ENCODE measurements around the gene RHBG.

Gene RHBG

DNA sequence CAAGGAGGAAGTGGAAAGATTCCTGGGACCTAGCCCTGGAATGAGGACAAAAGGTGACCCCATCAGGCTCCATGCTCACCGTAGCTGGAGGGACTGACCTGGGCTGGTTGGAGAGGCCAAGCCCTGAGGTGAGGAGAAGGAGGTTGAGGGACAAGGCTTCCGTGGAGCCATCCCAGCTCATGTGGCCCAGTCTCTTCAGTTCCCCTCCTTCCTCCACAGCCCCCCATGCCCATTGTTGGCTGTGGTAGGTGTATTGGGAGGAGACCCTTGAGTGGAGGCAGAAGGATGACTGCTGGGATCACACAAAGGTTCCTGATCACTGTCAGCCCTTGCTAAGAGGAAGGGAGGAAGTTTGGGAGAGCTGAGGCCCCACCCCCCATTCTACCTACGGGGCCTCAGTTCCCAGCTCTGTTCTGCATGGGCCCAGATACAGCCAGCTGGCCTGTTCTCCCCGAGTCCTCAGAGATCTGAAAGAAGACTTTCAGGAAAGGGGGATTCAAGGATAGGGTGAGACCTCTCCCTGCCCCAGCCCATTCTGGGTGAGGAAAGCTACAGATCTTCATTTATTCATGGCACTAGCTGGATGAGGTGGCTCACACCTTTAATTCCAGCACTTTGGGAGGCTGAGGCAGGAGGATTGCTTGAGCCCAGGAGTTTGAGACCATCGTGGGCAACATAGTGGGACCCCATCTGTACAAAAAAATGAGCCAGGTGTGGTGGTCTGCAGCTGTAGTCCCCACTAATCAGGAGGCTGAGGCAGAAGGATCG is 17.3 kb downstream of the RHBG start:
- no peak for DNase-seq (ENCODE audit: low read depth, low spot score)

GRCh38 chr1:156386949-156387869 is 18.2 kb downstream of the RHBG start:
- no peak for DNase-seq (ENCODE audit: low read depth, low spot score)

DNA sequence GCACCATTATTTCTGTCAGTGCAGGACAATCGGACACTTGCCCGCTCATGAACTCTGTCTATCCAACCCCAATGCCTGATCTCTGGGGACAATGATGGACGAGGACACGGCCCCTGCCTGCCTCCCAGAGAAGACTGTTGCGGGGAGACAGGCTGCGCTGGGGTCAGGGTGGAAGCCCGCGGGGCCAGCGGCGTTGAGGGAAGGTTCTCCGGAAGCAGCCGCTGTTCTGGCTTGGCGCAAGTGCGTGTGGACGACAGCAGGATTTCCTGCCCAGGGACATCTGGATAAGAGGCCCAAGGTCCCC is 18.8 kb downstream of the RHBG start:
- DNase-seq (ENCODE audit: low read depth, low spot score), result no peak

DNA sequence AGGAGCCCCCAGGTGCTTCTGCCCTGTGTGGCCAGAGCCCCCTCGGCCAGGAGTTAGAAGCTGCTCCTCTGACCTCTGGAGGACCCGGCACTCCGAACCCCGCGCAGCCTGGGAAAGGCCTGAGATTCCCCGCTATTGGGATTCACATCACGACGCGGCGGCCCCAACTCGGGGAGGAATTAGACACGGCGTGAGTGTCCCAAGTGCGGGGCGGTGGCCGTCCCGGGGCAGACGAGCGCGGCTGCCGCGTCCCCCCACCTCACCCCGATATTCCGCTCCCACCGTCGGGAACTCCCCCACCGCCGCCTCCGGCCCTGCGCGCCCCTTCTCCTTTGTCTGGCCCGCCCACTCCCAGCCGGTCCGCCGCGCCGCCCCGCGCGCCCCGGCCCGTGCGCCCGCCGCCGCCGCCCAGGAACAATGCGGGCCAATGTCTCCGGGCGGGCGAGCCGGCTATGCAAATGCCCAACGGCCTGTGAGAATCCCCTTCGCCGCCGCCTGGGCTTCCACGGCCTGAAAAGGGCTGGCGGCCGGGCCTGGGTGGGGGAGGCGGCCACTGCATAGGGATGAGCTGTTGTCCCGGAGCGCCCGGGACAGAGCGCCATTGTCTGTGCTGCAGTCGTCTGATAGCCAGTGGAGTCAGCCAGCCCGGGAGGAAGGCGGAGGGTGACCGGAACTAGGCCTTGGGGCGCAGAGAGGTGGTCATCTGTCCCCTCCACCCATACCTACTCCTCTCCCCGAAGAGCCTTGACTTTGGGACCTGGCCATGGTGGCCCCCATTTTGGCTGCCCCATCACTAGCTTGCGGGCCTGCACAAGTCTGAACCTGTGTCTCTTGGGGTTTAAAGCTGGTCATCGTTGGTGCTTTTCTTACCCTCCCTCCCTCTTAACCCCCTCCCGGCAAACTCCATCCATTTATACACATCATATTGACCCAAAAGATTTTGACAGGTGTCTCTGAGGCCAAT is 19.4 kb downstream of the RHBG start:
- no peak for DNase-seq (ENCODE audit: low read depth, low spot score)

DNA sequence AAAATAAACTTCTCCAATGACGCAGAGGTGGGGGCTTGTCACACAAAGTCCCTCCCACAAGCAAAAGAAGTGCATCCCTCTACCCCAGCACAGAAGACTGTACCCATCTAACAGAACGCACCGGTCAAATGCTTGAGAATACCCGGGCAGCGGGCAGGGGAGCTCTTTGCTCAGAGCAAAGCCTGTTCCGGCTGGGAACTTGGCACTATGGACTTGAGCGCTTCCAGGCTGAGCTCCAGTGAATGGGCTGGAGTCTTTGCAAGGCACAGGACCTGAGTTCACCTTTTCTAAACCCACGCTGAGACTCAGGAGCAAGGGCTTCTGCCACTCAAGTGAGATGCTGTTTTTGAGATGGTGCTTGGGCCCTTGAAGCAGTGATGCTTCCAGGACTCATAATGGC is 20.3 kb downstream of the RHBG start:
- DNase-seq (ENCODE audit: low read depth, low spot score), result no peak

DNA sequence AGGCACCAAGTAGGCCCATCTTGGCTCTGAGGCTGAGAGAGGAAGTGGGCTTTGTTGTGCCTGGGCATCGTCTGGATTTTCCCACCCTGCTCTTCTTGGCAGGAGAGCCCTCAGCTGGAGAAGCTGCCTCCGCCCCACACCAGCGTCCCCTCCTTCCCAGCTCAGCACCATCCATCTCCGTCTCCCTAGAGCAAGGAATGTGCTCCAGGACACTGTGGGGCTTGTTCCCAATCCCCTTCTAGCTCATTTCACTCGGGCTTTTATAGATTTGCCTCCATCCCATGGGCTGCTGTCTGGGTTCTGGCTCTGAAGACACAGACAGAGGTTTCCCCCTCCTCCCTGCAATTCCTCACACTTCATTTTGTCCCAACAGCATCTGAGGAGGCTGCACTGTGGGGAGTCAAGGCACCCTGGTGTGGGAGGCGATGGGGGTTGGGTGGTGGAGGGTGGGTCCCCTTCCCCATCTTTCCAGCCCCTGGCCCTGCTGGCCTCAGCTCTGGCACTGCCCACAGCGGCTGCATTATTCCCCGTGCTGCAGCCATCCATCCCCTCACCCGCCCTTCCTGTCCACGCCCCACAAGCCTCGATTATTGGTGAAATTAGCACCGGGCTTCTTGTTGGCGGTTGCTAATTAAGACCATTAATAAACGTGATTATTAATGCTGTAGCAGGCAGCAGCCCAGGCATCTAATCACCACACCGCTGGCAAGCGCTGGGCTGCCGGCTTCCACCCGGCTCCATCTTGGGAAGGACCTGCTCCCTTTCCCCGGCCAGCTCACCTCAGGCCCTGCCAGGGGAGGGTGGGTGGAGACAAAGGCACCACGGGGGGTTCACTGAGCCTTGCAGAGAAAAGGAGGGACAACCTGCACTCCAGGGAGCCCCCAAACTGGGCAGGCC is 21.7 kb downstream of the RHBG start:
- no peak for DNase-seq (ENCODE audit: low read depth, low spot score)

DNA sequence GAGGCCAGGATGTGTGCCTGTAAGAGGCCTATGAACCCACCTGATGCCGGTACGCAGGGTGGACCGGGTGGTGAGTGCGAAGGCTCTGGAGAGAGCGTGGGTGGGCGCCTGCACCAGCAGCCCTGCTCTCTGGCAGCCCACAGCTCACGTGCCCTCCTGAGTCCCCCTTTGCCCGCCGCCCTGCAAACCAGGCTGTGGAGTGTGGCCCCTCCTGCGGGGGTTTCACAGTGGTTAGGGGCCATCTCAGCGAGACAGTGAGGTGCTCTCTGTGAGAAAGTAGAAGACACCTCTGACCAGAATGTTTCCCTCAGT is 22.3 kb downstream of the RHBG start:
- DNase-seq (ENCODE audit: low read depth, low spot score), result no peak

- no peak for DNase-seq (ENCODE audit: low read depth, low spot score)
Measured at GRCh38 chr1:156391701-156392100, 22.7 kb downstream of the RHBG start.

DNA sequence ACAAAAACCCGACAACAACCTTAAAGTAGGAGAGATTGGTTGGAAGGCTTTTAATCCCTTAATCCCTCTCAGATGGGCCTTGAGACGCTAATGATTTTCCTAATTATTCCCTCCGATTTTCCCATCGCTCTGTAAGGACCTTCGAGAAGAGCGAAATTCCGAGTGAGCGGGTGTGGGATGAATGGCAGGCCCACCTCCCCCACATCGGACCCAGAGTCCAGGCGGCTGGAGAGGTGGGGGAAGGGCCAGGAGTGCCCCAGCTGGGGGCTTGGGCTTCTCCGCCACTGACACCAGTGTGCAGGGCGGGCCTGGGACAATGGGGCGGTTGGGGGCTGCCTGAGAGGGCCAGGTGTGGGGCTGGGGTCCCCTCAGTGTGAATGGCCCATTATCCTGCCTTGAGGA is 23.4 kb downstream of the RHBG start:
- no peak for DNase-seq (ENCODE audit: low read depth, low spot score)

GRCh38 chr1:156393095-156393494 is 24.1 kb downstream of the RHBG start:
- no peak for DNase-seq (ENCODE audit: low read depth, low spot score)

GRCh38 chr1:156394082-156394481 is 25.1 kb downstream of the RHBG start:
- DNase-seq (ENCODE audit: low read depth, low spot score), result no peak

DNA sequence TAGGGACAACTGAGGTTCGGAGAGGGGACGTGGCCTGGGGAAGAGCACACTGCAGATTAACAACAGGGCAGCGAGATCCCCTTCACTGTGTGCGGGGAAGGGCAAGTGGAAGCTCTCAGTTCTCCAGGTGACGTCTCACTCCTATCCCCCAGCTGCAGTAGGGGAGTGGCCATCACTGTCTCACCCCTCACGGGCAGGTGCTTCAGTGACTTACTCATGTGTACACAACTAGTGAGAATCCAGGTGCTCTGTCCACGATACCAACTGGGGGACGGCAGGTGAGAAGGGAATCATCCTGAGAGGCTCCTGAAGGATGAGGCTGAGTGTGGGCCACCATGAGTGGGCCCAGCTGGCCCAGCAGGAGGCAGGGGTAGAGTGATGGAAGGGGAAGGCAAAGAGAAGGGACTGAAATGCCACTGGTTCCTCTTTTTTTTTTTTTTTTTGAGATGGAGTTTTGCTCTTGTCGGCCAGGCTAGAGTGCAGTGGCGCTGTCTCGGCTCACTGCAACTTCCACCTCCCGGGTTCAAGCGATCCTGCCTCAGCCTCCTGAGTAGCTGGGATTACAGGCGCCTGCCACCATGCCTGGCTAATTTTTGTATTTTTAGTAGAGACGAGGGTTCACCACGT is 25.9 kb downstream of the RHBG start:
- DNase-seq (ENCODE audit: low read depth, low spot score), result no peak

- DNase-seq (ENCODE audit: low read depth, low spot score), result no peak
Measured at GRCh38 chr1:156399355-156400125, 30.5 kb downstream of the RHBG start.

DNA sequence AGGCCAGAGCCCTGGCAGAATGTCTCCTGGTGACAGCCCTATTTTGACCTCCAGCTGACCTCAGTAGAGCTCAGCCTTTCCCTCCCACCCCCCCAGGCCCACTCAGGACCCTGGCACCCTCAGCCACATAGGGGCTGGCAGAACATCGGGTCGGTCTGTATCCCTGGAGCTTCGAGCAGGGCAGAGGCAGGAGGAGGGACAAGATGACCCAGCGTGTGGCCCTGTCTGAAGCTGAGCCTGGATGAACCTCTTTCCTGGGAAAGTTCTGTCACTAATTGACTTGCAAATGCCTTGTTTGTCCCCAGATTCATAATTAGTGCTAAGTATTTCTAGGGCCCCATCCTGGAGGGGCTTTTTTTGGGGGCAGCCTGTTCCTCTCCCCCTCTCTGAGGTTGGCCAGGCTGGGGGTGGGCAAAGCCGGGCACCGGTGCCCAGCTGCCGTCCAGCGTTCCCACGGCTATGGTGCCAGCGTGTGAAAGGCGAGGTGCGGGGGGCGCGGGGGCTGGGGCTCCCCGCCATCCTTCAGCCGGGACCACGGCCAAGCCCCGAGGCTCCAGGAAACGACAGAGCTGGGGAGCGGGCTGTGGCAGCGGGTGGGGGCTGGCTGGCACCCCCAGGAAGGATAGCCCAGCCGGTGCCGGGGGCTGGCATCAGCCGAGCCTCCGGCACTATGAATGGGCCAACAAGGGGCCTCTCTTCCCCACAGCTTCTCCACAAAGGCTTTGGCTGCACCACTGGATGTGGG is 31.4 kb downstream of the RHBG start:
- DNase-seq (ENCODE audit: low read depth, low spot score), result no peak

DNA sequence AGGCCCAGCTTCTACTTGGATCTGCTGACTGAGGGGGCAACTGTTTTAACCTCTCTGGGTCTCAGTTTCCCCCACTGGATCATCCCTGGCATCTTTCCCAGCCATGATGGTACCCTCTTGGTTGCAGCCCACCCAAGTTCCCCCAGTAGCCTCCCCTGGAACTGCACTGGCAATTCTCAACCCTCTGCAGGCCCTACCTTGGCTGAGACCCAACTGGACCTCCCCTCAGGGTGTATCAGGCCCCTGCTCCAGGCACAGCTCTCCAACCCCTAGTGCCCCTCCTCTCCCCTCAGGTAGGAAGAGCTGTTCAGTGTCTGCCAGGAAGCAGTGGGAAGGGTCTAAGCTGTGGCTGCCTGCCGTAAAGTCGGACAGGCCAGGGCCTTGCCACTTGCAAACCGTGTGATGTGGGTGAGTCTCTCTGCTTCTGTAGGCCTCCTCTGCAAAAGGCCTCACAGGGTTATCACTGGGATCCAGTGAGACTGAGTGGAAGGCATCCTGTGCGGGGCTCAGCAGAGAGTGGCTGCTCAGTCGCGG is 32.1 kb downstream of the RHBG start:
- DNase-seq (ENCODE audit: low read depth, low spot score), result no peak

DNA sequence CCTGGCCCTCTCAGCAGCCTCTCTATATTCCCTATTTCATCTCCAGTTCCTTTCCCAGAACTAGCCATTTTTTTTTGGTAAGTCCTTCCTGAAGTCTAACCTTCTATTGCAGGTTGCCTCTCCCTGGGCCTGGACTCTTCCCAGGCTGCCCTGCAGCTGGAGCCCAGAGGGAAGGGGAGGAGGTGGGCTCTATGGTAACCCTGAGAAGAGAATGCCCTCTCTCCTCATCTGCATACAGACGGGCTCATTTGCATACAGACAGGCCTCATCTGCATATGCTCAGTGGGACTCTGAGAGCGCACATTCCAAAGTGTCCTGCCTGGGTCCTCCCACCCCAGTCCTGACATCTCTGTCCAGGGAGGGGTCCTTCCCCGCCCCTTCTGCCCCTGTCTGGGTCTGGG is 32.7 kb downstream of the RHBG start:
- DNase-seq (ENCODE audit: low read depth, low spot score), result no peak

DNA sequence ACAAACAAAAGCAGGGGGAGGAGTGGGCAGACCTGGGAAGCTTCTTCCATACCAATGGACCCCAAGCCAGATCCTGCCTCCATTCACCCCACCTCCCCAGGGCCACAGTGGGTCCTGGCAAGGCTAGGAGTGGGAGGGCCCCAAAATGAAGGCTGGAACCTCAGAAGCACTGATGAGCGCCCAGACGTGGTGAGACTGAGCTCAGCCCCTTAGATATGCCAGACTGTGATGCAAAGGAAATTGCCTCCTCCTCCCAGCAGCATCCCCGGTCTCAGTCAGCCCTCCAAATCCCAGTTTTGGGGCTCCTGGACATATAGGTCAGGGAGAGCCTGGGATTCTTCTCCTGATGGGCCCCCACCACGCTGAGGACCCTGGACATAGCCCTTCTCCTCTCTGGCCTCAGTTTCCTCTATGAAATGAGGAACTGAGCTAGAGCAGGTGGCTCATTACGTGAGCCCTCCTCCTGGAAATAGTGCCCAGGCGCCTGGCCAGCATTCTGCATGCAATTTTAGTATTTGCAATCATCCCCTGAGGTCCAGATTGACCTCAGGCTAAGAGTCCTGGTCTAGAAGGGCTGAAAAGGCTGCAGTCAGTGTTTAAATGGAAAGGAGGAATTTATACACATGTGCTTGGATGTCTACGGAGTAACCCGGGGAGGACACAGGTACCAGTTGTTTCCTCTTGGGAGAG is 33.5 kb downstream of the RHBG start:
- DNase-seq (ENCODE audit: low read depth, low spot score), result no peak

GRCh38 chr1:156405670-156406069 is 36.7 kb downstream of the RHBG start:
- DNase-seq (ENCODE audit: low read depth, low spot score), result no peak
